ENCODE measurements around the gene ANKRD66.

- TF ChIP-seq CTCF (conservative IDR thresholded peaks at IDR 0.05; ENCODE audit: low read depth, low read length) (no peak), POLR2A (IDR thresholded peaks at IDR 0.05; ENCODE audit: low read depth, low read length) (no peak), NFE2L2 (IDR thresholded peaks at IDR 0.05; ENCODE audit: low read depth, low read length) (no peak), RAD21 (IDR thresholded peaks at IDR 0.05; ENCODE audit: low read length) (no peak), CHD1 (IDR thresholded peaks at IDR 0.05; ENCODE audit: low read depth, low read length) (no peak), SMC3 (IDR thresholded peaks at IDR 0.05; ENCODE audit: low read depth, low read length) (no peak), BHLHE40 (IDR thresholded peaks at IDR 0.05; ENCODE audit: low read depth, low read length) (no peak), USF2 (IDR thresholded peaks at IDR 0.05; ENCODE audit: low read depth, low read length) (no peak), MAFK (IDR thresholded peaks at IDR 0.05; ENCODE audit: low read depth, low read length) (no peak), MAZ (IDR thresholded peaks at IDR 0.05; ENCODE audit: borderline replicate concordance, low read depth, low read length) (no peak), CEBPB (IDR thresholded peaks at IDR 0.05; ENCODE audit: low read depth, low read length) (no peak)
Measured at GRCh38 chr6:46711491-46711890, 35.2 kb upstream of the ANKRD66 start.
